ENCODE measurements around the gene JPT2.

The JPT2 gene

DNA sequence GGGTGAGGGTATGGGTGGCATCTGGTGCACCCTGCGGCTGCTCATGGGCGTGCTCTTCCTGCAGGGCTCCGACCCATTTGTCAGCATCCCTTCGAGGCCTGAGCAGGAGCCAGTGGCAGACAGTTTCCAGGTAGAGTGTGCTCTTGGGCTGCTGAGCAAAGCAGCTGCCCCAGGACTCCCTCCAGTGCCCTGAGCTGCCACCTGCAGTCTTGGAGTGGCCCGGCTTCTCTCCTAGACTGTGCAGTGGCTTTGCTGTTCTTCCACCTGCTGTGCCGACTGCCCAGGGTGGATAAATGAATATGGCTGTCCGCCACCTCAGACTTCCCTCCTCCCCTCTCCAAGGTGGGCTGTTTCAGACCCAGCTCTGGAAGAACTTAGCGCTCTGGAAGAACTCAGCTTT lies 10.8 kb upstream of the JPT2 start:
- DNase-seq (ENCODE audit: low read depth) = no peak

GRCh38 chr16:1667916-1668315 lies 10.2 kb upstream of the JPT2 start:
- DNase-seq (ENCODE audit: low read depth) = no peak
- TF ChIP-seq, protein P1, sequence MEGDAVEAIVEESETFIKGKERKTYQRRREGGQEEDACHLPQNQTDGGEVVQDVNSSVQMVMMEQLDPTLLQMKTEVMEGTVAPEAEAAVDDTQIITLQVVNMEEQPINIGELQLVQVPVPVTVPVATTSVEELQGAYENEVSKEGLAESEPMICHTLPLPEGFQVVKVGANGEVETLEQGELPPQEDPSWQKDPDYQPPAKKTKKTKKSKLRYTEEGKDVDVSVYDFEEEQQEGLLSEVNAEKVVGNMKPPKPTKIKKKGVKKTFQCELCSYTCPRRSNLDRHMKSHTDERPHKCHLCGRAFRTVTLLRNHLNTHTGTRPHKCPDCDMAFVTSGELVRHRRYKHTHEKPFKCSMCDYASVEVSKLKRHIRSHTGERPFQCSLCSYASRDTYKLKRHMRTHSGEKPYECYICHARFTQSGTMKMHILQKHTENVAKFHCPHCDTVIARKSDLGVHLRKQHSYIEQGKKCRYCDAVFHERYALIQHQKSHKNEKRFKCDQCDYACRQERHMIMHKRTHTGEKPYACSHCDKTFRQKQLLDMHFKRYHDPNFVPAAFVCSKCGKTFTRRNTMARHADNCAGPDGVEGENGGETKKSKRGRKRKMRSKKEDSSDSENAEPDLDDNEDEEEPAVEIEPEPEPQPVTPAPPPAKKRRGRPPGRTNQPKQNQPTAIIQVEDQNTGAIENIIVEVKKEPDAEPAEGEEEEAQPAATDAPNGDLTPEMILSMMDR (IDR thresholded peaks at IDR 0.05; ENCODE audit: control insufficient read depth, extremely low read depth, insufficient read depth) = no peak

More for the DNA sequence above, 10.8 kb upstream of the JPT2 start:
- H3K4me3 ChIP-seq (ENCODE audit: low read depth, low read length) = no peak overlapping the region
- TF ChIP-seq, protein P1 (IDR thresholded peaks at IDR 0.05; ENCODE audit: control insufficient read depth, extremely low read depth, insufficient read depth) = 0 out of 2 replicates have a peak, but pooled peaks have one; percentile 9

DNA sequence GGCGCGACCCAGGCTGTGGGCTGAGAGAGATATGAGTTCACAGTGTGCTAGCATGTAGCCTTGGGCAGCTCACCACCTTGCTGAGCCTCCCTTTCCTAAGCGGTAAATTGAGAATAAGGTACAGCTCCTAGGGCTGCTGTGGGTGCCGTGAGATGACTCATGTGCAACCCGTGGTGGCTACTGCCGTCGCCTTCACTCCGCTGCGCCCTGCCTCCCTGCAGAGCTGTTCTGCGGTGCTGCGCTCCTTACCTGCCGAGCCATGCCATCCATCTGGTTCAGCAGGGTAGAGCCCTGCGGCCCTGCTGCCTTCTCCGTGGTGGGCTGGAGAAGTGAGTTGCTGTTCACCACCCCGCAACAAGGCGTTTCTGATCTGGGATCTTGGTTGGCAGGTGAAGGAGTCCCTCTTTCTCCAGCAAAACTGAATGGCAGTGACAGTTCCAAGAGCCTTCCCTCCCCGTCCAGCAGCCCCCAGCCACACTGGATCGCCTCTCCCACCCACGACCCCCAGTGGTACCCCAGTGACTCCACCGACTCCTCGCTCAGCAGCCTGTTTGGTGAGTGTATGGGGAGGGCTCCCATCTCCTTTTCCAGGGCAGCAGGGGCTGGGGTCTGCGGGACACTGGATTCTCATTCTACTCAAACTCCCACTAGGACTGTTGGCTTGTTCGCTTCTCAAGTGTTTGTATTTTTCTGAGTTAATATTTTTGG lies 9.3 kb upstream of the JPT2 start:
- no peak overlapping the region for H3K4me3 ChIP-seq (ENCODE audit: low read depth, low read length)
- no peak for DNase-seq (ENCODE audit: low read depth)
- TF ChIP-seq, protein P1 (IDR thresholded peaks at IDR 0.05; ENCODE audit: control insufficient read depth, extremely low read depth, insufficient read depth) = no peak

More at GRCh38 chr16:1667916-1668315, 10.2 kb upstream of the JPT2 start:
- no peak overlapping the region for H3K4me3 ChIP-seq (ENCODE audit: low read depth, low read length)

- no peak overlapping the region for H3K4me3 ChIP-seq (ENCODE audit: low read depth, low read length)
- TF ChIP-seq, protein P1 (IDR thresholded peaks at IDR 0.05; ENCODE audit: control insufficient read depth, extremely low read depth, insufficient read depth) = no peak
- DNase-seq (ENCODE audit: low read depth) = no peak
These were observed 8.4 kb upstream of the JPT2 start for GRCh38 chr16:1669698-1670097.

DNA sequence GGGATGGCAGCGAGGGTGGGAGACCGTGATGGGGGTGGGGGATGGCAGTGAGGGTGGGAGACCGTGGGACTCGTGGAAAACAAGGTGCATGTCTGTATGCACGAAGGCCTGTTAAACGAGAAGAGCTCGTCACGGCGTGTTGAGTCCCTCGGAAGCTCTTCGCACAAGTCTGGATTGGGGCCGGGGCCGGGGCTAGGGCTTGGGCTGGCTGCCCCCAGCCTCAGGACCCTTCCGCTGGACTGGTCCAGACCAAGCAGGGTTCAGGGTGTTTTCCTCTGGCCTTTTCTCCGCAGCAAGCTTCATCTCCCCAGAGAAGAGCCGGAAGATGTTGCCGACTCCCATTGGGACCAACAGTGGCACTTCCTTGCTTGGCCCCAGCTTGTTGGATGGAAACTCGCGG lies 7.7 kb upstream of the JPT2 start:
- TF ChIP-seq, protein P1 (IDR thresholded peaks at IDR 0.05; ENCODE audit: control insufficient read depth, extremely low read depth, insufficient read depth) = no peak
- DNase-seq (ENCODE audit: low read depth) = no peak
- H3K4me3 ChIP-seq (ENCODE audit: low read depth, low read length) = no peak overlapping the region

GRCh38 chr16:1670866-1671265 lies 7.2 kb upstream of the JPT2 start:
- no peak overlapping the region for H3K4me3 ChIP-seq (ENCODE audit: low read depth, low read length)
- DNase-seq (ENCODE audit: low read depth) = no peak
- TF ChIP-seq, protein P1 (IDR thresholded peaks at IDR 0.05; ENCODE audit: control insufficient read depth, extremely low read depth, insufficient read depth) = no peak
